Raji (cell line): Measurements from ENCODE around the gene ZBTB8OS.

Experiments used
- POLR2A ChIP-seq: IDR thresholded peaks from 2 replicates; pipeline ENCODE4 v1.6.1; 2011; ENCODE audit warnings: low read depth, low read length, control low read depth; ENCODE audit not compliant: insufficient read depth

Gene ZBTB8OS

DNA sequence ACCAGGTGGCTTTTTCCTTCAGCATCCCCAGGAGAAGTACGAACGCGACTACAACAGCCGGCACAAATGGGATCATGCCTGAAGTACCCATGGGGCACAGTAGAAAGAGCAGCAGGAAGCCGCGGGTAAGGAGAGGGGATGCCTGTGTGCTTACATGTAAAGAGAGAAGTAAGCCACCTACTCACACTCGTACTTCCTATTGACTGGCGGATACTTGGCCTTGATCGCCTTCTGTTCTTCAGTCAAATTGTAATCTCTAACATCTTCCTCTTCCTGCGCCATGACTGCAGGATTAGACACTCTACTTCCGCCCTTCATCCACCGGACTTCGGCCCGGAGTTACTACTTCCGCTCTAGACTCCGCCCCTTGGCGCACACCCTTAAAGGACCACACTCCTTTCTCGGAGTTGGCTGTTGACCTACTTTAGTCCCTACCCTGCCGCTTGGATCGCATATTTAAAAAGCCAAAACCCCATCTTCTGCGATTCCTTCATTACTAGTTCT, at the start of gene ZBTB8OS:
Gene ZBTB8OS, minus strand, starts transcription at position 303 of the 504 bp plus-strand sequence. Its CDS starts 21 bp downstream, at position 282.
- peak; percentile 96 for TF ChIP-seq POLR2A

DNA sequence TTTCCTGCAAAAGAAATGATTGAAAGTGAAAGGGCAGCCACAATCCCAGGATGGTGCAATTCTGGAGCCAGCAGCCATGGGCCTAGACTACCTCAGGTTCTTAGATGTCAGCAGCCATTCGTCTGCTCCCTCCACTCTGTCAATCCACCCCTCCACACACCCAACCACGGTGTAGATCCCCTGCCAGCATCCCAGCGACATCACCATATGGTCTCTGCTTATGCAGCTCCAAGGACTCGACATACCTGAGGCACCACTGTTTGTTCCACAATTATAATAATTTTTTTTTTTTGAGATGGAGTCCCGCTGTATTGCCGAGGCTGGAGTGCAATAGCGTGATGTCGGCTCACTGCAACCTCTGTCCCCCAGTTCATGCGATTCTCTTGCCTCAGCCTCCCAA, 45.7 kb upstream of the ZBTB8OS start:
- no peak for TF ChIP-seq POLR2A

DNA sequence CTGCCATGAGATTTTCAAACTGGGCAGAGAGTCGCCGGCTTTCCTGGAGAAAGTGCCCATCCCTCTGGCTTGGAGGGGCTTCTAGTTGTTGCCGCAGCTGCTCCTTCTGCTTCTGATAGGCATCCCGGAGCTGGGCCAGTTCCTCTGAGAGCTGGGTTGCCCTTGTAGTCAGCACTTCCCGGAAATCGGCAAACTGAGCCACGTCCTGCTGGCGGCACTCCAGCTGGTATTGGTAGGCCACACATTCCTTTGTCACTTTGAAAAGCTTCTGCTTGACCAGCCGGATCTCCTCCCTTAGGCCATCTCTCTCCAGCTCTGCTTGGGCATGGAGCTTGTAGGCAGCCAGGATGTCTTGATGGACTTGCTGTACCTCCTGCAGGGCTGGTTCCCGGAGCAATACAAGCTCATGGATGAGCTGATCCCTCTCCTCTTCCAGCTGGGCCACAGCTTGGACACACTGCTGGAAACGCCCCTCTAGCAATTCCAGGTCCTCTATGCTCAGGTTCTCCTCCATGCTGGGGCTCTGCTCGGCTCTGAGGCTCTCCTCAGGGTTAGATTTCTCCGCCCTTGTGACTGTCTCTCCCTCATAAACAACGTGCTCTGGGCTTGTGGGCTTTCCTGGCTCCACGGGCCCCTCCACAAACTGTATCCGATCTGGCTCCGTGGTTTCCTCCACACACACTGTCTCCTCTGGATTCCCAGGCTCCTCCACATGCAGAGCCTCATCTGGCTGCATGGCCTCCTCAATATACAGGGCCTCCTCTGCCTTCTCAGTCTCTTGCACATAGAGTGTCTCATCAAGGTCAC, 45.0 kb upstream of the ZBTB8OS start:
- no peak for TF ChIP-seq POLR2A

- no peak for TF ChIP-seq POLR2A
Measured at GRCh38 chr1:32693455-32694174, 43.3 kb upstream of the ZBTB8OS start.

DNA sequence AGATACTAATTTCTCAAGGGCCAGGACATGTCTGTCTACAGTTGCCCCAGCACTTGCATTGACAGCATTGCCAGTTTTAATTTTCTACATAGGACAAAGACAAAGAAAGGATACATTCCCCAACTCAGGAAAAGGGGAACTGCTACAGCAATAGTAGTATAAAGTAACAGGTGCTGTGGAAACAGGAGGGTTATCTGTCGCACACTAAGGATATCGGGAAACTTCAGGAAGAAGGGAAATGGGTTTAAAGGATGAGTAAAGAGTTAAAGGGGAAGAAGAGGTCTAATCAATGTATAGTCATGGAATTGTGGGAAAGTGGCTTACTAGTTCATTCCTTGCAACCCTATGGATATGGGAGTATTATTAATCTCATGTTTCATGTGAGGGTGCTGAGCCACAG, 36.0 kb upstream of the ZBTB8OS start:
- TF ChIP-seq POLR2A, result no peak

DNA sequence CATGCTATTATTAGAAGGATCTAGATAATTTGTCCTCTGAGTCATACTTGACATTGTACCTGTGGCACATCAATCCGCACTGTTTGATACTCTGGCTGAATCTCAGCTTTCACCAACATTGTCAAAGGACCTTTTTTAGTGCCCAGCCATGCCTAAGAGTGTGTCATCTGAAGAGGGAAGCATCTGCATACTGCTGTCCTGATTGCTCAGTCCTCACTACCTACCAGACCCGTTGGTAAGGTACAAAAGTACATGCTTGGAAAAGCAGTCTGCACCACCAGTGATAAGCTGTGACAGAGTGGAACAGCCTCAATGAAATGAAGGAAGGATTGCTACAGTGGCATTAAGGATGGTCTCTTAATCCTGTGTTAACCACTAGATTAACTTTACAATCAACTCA, 35.1 kb upstream of the ZBTB8OS start:
- TF ChIP-seq POLR2A, result no peak

- TF ChIP-seq POLR2A, result no peak
Measured at GRCh38 chr1:32684167-32684811, 33.9 kb upstream of the ZBTB8OS start.

- no peak for TF ChIP-seq POLR2A
Measured at GRCh38 chr1:32683397-32683796, 33.0 kb upstream of the ZBTB8OS start.

DNA sequence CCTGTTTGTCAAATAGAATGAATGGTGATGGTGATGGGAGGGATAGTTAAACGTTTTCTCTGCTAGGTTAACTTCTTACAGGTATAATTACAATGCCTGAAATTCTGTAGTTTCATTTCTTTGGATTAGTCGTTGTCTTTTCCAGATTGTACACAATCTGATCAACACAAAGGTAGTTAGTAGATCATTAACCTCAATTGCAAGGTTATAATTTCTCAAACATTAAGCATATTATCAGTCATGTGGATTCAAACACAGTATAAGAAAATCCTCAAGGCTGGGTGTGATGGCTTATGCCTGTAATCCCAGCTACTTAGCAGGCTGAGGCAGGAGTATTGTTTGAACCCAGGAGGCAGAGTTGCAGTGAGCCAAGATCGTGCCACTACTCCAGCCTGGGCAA, 31.6 kb upstream of the ZBTB8OS start:
- TF ChIP-seq POLR2A, result no peak

GRCh38 chr1:32681509-32681908, 31.2 kb upstream of the ZBTB8OS start:
- TF ChIP-seq POLR2A, result no peak

DNA sequence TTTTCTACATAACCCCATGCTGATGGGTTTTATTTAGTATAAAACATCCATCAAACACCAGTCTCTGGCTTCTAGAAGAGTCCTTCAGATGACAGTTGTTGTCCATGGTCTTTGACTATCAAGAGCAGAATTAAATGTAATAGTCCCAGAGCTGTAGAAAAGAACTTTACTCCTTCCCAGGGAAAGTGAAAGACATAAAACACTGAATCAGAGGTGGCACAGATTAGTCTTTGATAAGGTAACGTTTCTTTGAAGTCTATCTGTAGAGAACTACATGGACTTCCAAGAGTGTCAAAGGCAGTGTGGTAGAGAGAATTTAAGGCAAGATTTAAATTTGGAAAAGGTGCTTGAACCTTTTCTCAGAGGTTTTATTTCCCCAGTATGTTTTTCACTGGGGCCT, 30.3 kb upstream of the ZBTB8OS start:
- no peak for TF ChIP-seq POLR2A

GRCh38 chr1:32676945-32677344, 26.6 kb upstream of the ZBTB8OS start:
- TF ChIP-seq POLR2A, result no peak

- TF ChIP-seq POLR2A, result no peak
Measured at GRCh38 chr1:32666901-32667566, 16.7 kb upstream of the ZBTB8OS start.

GRCh38 chr1:32665915-32666314, 15.6 kb upstream of the ZBTB8OS start:
- TF ChIP-seq POLR2A, result no peak

DNA sequence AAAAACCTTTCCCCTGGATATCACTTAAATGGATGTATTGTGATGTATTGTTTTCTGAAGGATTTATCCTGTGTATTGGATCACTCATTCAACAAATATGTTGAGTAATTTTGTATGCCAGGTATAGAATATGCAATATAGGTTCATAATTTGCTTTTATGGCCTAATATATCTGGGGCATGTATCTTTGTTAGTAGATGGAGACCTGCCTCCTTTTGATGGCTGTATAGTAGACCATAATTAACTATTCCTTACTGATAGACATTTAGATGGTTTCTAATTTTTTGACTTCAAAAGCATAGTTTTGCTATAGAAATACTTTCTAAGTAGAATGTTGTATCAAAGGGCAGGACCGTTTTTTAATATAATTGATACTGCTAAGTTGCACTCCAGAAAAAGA, 9.2 kb upstream of the ZBTB8OS start:
- no peak for TF ChIP-seq POLR2A
